Measurements from ENCODE around the gene MSX1. TPM values are rescaled to one million over a fixed set of nuclear protein-coding genes. Genes with fewer than 3 reads are reported as not detected.

Gene MSX1
- total and polyA plus RNA-seq, 4 donors: 3.8 to 14.5 (median 4.7) TPM

DNA sequence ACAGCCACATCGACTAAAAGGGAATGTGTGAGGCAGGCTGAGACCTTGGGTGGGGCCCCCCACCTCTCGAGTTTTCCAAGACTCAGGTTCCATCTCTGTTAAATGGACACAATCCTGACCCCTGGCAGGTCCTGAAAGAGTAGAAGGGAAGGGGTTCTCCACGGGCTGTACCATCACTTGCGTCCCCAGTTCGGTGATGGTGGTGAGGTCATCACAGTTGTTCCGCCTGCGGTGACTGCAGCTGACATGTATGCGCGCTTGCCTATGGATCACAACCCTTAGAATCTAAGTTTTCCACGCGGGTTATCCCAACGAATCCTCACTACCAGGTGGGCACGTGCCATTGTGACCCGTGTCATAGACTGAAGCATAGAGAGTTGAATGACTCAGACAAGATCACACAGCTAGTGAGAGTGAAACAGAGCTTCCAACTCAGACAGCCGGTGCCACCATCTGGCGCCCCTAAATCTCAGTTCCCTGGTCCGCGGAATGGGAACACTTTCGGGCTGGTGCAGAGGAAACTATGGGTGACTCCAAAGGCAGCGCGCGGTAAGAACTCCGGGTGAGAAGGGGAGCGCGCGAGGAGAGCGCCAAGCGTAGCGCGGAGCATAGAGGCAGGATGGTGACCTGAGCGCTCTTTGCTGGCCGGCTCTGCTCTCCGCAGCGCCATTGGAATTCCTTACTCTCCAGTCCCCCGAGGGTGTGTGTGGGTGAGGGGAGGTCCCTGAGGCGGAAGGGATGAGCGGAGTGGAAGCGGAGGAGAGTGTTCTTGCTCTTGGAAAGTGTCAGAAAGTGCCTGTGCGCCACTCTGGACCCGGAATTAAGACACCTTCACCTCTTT lies 10.5 kb downstream of the MSX1 start:
- no peak overlapping the region for H3K4me3 ChIP-seq (ENCODE audit: low read length in 2 of 2)
- no peaks in the 10 kb centered on the region for H3K27me3 ChIP-seq (ENCODE audit: control insufficient read depth in 1 of 2, insufficient read depth in 2 of 2, low read length in 1 of 2)
- H3K36me3 ChIP-seq (ENCODE audit: control insufficient read depth in 1 of 2, insufficient read depth in 2 of 2, low read length in 1 of 2): no peaks in the 10 kb centered on the region
- WGBS, 2 donors: 3 to 8% methylated on average over 40 of the region's 40 CpGs
- intact Hi-C loops (cut with DNase I): no loop called here
- ATAC-seq (ENCODE audit: low FRiP score) (peak; percentile 17), DNase-seq (no peak)
- H3K4me1 ChIP-seq (ENCODE audit: control insufficient read depth in 1 of 2, insufficient read depth in 2 of 2, low read length in 2 of 2): no peaks in the 10 kb centered on the region
- H3K27ac ChIP-seq (ENCODE audit: low read depth in 1 of 2, low read length in 2 of 2): no peak overlapping the region
- H3K9me3 ChIP-seq (ENCODE audit: control insufficient read depth, low read length): no peaks in the 10 kb centered on the region

DNA sequence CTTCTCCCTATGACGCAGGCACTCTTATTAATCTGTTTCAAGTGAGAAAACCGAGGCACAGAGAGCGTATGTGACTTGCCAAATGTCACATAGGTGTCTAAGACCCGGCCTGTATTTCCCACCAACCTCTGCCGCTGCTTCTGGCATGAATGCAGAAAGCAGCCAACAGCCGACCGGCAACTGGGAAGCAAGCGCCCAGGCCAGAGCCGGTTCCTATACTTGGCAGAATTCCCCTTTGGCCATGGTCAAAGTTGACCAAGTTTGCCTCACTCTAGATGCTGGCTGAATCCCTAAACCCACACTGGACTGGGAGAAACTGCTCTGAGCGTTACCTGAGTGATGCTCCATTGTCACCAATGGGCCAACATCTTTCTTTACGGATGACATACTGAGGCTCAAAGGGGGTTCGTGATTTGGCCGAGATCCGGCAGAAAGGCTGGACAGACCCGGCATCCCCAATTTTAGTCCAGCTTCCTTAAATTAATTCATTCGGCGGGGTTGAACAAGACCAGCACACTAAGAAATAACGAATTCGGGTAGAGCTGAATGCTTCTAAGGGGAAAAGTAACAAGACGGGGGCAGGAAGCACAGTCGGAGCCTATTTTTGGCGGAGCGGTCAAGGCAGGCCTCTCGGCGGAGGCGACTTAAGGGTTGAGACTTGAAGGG lies 11.2 kb downstream of the MSX1 start:
- Histone ChIP-seq H3K4me3 (ENCODE audit: low read length in 2 of 2) (no peak overlapping the region), H3K27ac (ENCODE audit: low read depth in 1 of 2, low read length in 2 of 2) (no peak overlapping the region), H3K36me3 (ENCODE audit: control insufficient read depth in 1 of 2, insufficient read depth in 2 of 2, low read length in 1 of 2) (no peaks in the 10 kb centered on the region), H3K4me1 (ENCODE audit: control insufficient read depth in 1 of 2, insufficient read depth in 2 of 2, low read length in 2 of 2) (no peaks in the 10 kb centered on the region), H3K9me3 (ENCODE audit: control insufficient read depth, low read length) (no peaks in the 10 kb centered on the region), H3K27me3 (ENCODE audit: control insufficient read depth in 1 of 2, insufficient read depth in 2 of 2, low read length in 1 of 2) (no peaks in the 10 kb centered on the region)
- 11 to 14% methylated on average over 26 of the region's 26 CpGs for WGBS, 2 donors
- intact Hi-C loops (cut with DNase I): no loop called here
- no peak for ATAC-seq (ENCODE audit: low FRiP score)
- DNase-seq: no peak

DNA sequence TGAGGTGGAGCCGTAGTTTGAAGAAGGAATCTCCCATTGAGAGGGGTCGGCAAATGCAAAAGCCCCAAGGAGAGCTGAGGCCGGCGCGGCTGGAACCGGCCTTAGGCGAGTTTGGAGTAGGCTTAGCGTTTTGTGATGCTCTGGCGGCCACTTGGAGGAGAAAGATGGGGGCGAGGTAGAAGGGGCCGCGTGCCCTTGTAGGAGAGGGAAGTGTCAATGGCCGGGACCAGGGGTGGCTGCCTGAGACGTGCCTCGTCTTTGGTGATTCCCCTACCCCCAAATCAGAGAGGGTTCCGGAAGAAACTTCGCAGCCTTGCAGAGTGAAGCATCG lies 11.7 kb downstream of the MSX1 start:
- DNase-seq: no peak
- Histone ChIP-seq H3K27ac (ENCODE audit: low read depth in 1 of 2, low read length in 2 of 2) (no peak overlapping the region), H3K9me3 (ENCODE audit: control insufficient read depth, low read length) (no peaks in the 10 kb centered on the region), H3K27me3 (ENCODE audit: control insufficient read depth in 1 of 2, insufficient read depth in 2 of 2, low read length in 1 of 2) (no peaks in the 10 kb centered on the region), H3K4me3 (ENCODE audit: low read length in 2 of 2) (no peak overlapping the region), H3K4me1 (ENCODE audit: control insufficient read depth in 1 of 2, insufficient read depth in 2 of 2, low read length in 2 of 2) (no peaks in the 10 kb centered on the region), H3K36me3 (ENCODE audit: control insufficient read depth in 1 of 2, insufficient read depth in 2 of 2, low read length in 1 of 2) (no peaks in the 10 kb centered on the region)
- ATAC-seq (ENCODE audit: low FRiP score): no peak
- intact Hi-C loops (cut with DNase I): no loop called here
- WGBS, 2 donors: 5% methylated on average over 18 of the region's 18 CpGs

DNA sequence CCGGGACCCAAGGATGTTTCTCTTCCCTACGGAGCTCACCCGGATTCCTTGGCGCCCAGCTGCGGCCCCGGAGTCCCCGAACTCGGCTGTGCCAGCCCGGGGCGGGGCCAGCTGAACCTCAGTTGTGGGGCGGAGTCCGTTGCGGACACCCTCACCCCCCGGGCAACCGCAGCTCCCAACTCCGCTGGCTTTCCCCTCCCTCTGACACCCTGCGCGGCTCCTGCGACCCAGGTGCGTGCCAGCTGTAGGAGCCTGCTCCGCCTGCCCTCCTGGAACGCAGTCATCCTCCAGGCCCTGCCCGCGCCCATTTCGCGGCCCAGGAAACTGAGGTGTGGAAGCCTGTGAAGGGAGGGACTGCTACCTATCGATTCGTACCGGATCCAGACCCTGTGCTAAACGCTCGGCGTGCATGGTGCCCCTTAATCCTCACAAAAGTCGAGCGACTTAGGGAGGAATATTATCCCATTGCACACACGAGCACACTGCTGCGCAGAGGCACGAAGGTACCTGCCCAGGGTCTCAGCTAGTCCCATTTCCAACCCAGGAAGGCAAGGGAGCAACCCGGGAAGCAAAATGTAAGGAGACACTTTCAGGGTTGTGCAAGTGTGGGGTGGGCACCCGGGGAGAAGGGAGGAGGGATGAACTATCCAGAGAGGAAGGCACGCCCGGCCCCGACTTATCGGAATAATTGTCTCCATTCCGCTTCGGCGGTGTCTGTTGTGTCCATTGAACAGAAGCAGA lies 12.3 kb downstream of the MSX1 start:
- Histone ChIP-seq H3K9me3 (ENCODE audit: control insufficient read depth, low read length) (no peaks in the 10 kb centered on the region), H3K36me3 (ENCODE audit: control insufficient read depth in 1 of 2, insufficient read depth in 2 of 2, low read length in 1 of 2) (no peaks in the 10 kb centered on the region), H3K27ac (ENCODE audit: low read depth in 1 of 2, low read length in 2 of 2) (no peak overlapping the region), H3K4me1 (ENCODE audit: control insufficient read depth in 1 of 2, insufficient read depth in 2 of 2, low read length in 2 of 2) (no peaks in the 10 kb centered on the region), H3K27me3 (ENCODE audit: control insufficient read depth in 1 of 2, insufficient read depth in 2 of 2, low read length in 1 of 2) (no peaks in the 10 kb centered on the region), H3K4me3 (ENCODE audit: low read length in 2 of 2) (no peak overlapping the region)
- intact Hi-C loops (cut with DNase I): no loop called here
- ATAC-seq (ENCODE audit: low FRiP score): no peak
- WGBS, 2 donors: 4 to 8% methylated on average over 45 to 46 of the region's 46 CpGs
- no peak for DNase-seq

DNA sequence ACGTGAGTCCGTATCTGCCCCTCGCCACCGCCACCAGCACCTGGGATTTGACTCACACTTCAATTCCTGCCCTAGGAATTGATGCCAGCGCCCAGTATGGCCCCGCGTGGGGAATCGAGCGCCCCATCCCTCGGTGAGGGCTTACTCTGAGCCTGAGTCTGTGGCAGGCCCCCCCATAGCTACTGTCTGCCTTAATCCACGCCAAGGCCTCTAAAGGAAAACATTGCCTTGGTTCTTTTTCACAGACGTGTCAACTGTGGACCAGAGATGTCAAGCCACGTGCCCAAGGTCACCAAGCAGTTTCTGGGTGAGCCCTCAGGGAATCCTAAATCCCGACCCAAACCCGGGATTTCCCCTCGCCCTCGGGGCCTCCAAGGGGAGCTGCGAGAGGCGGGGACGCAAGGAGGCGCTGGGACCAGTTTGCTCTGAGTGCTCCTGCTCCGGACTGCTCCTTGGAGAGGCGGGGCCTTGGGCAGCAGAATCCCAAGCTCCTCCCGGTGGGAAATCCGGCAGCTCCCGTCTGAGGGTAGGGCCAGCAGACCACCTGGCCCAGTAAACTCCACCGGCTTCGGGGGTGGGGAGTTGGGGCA lies 12.9 kb downstream of the MSX1 start:
- H3K27me3 ChIP-seq (ENCODE audit: control insufficient read depth in 1 of 2, insufficient read depth in 2 of 2, low read length in 1 of 2): no peaks in the 10 kb centered on the region
- no peak overlapping the region for H3K4me3 ChIP-seq (ENCODE audit: low read length in 2 of 2)
- H3K27ac ChIP-seq (ENCODE audit: low read depth in 1 of 2, low read length in 2 of 2): no peak overlapping the region
- no peaks in the 10 kb centered on the region for H3K4me1 ChIP-seq (ENCODE audit: control insufficient read depth in 1 of 2, insufficient read depth in 2 of 2, low read length in 2 of 2)
- ATAC-seq (ENCODE audit: low FRiP score) (no peak), DNase-seq (no peak)
- no peaks in the 10 kb centered on the region for H3K9me3 ChIP-seq (ENCODE audit: control insufficient read depth, low read length)
- WGBS, 2 donors: 10 to 19% methylated on average over 28 of the region's 28 CpGs
- intact Hi-C loops (cut with DNase I): no loop called here
- H3K36me3 ChIP-seq (ENCODE audit: control insufficient read depth in 1 of 2, insufficient read depth in 2 of 2, low read length in 1 of 2): no peaks in the 10 kb centered on the region

DNA sequence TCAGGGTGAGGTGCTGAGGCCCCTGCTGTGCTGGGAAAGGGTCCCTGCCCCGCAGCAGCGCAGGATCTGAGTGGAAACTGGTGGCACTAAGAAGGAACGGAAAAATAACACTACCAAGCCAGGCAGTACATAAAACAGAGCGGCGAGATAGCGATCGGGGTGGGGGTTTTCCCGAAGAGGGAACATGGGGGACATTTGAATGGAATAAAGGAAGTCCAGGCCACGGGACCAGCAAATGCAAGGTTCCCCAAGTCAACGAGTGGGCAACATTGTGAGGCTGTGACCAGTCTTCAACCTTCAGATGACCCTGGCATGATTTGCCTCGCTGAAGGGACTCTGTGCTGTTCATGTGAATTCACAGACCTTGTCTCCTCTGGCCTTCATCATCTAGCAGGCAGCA lies 13.7 kb downstream of the MSX1 start:
- no peak for DNase-seq
- Histone ChIP-seq H3K4me1 (ENCODE audit: control insufficient read depth in 1 of 2, insufficient read depth in 2 of 2, low read length in 2 of 2) (no peaks in the 10 kb centered on the region), H3K36me3 (ENCODE audit: control insufficient read depth in 1 of 2, insufficient read depth in 2 of 2, low read length in 1 of 2) (no peaks in the 10 kb centered on the region), H3K4me3 (ENCODE audit: low read length in 2 of 2) (no peak overlapping the region), H3K9me3 (ENCODE audit: control insufficient read depth, low read length) (no peaks in the 10 kb centered on the region), H3K27ac (ENCODE audit: low read depth in 1 of 2, low read length in 2 of 2) (no peak overlapping the region), H3K27me3 (ENCODE audit: control insufficient read depth in 1 of 2, insufficient read depth in 2 of 2, low read length in 1 of 2) (no peaks in the 10 kb centered on the region)
- WGBS, 2 donors: 69 to 73% methylated on average over 11 of the region's 11 CpGs
- ATAC-seq (ENCODE audit: low FRiP score): no peak
- intact Hi-C loops (cut with DNase I): no loop called here

DNA sequence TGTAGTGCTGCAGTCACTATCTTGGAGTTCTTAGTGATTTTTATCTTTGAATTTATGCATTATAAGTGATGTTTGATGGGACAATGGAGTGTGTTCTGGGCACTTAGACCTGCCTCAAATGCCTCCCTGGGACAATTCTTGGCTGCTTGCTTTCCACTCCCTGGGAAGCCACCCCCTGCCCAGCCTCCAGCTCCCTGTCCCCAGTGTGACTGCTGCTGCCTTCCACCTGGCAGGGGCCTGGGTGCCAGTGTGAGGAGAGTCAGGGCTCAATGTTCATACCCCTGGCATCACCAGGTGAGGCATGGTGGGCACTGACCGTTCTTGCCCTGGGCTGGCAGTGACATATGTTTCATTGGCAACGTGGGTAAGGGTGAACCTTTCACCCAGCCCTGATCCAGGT lies 14.8 kb downstream of the MSX1 start:
- no peak for ATAC-seq (ENCODE audit: low FRiP score)
- no peak overlapping the region for H3K4me3 ChIP-seq (ENCODE audit: low read length in 2 of 2)
- H3K27me3 ChIP-seq (ENCODE audit: control insufficient read depth in 1 of 2, insufficient read depth in 2 of 2, low read length in 1 of 2): no peaks in the 10 kb centered on the region
- H3K36me3 ChIP-seq (ENCODE audit: control insufficient read depth in 1 of 2, insufficient read depth in 2 of 2, low read length in 1 of 2): no peaks in the 10 kb centered on the region
- intact Hi-C loops (cut with DNase I): no loop called here
- DNase-seq: no peak
- no peaks in the 10 kb centered on the region for H3K4me1 ChIP-seq (ENCODE audit: control insufficient read depth in 1 of 2, insufficient read depth in 2 of 2, low read length in 2 of 2)
- 83 to 86% methylated on average over 2 of the region's 2 CpGs for WGBS, 2 donors
- no peaks in the 10 kb centered on the region for H3K9me3 ChIP-seq (ENCODE audit: control insufficient read depth, low read length)
- H3K27ac ChIP-seq (ENCODE audit: low read depth in 1 of 2, low read length in 2 of 2): no peak overlapping the region

DNA sequence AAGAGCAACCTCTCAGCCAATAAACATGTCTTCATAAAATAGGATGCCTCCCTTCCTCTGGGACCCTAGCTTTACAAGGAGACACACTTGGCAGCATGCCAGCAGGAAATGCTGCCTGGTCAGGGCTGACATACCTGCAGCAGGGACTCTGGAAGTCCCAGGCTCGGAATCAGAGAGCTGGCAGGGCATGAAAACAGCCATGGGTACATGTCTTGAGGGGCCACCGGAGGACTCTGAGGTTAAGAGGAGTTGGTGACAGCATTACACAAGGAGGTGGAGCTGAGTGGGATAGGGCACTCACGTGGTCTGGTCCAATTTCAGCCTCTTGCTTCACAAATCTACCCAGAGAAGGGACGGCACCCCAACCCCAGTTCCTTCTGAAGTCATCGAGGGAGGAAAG lies 15.7 kb downstream of the MSX1 start:
- DNase-seq (no peak), ATAC-seq (ENCODE audit: low FRiP score) (no peak)
- H3K27me3 ChIP-seq (ENCODE audit: control insufficient read depth in 1 of 2, insufficient read depth in 2 of 2, low read length in 1 of 2): no peaks in the 10 kb centered on the region
- 37 to 43% methylated on average over 5 of the region's 5 CpGs for WGBS, 2 donors
- H3K9me3 ChIP-seq (ENCODE audit: control insufficient read depth, low read length): no peaks in the 10 kb centered on the region
- no peaks in the 10 kb centered on the region for H3K4me1 ChIP-seq (ENCODE audit: control insufficient read depth in 1 of 2, insufficient read depth in 2 of 2, low read length in 2 of 2)
- intact Hi-C loops (cut with DNase I): no loop called here
- no peaks in the 10 kb centered on the region for H3K36me3 ChIP-seq (ENCODE audit: control insufficient read depth in 1 of 2, insufficient read depth in 2 of 2, low read length in 1 of 2)
- no peak overlapping the region for H3K4me3 ChIP-seq (ENCODE audit: low read length in 2 of 2)
- no peak overlapping the region for H3K27ac ChIP-seq (ENCODE audit: low read depth in 1 of 2, low read length in 2 of 2)
